ENCODE measurements around the gene SIPA1L3. TPM values are rescaled to one million over a fixed set of nuclear protein-coding genes. Genes with fewer than 3 reads are reported as not detected.
A peak's percentile ranks its signal among the peaks of the same experiment; 100 is the strongest.

Gene SIPA1L3
- polyA plus RNA-seq, 2 of the 4 experiments (the other 2 are of a cell fraction) = 28.9 to 50.6 TPM

DNA sequence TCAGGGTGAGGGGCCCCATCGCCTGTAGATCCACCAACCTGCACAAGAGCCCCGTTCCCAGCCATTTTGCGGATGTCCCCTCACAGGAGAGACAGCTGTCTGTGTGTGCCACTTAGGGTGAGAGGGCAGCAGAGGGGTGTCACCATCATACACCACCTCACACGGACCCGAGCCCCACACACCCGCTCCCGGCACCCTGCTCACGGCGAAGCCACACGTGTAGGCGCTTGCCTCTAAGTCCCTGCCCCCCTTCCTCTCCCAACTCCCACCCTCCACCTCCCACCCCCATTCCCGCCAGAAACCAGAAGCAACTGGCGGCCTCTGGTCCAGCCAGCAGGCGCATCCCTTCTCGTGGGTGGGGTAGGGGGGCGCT is 321.0 kb downstream of the SIPA1L3 start:
- ATAC-seq (no peak), FAIRE-seq (no peak), DNase-seq (ENCODE audit: low read depth in 1 of 2, low spot score in 1 of 2) (no peak)
- Histone ChIP-seq H3K4me2 (peak overlapping the region; percentile 100), H3K4me1 (peaks cover 25% of the 10 kb centered on the region), H3K4me3 (peak overlapping the region; percentile 52), H3K27ac (peak overlapping the region in 1 of 2 experiments; percentile 67; a peak in 3 of 6 replicates), H3K9me3 (no peaks in the 10 kb centered on the region)
- 52% methylated on average over 11 of the region's 16 CpGs for WGBS (ENCODE audit: missing lambda C conversion rate)
- TF ChIP-seq CBX8 (IDR thresholded peaks at IDR 0.05) (no peak), RCOR1 (IDR thresholded peaks at IDR 0.05; ENCODE audit: low read depth, low read length) (no peak), EHF (CRISPR knock-in tag; IDR thresholded peaks at IDR 0.05) (no peak), NFE2L2 (conservative IDR thresholded peaks at IDR 0.05; ENCODE audit: low read length) (no peak), NPAS2 (CRISPR knock-in tag; IDR thresholded peaks at IDR 0.05; ENCODE audit: borderline replicate concordance) (no peak), JUN (IDR thresholded peaks at IDR 0.05) (no peak), POLR2A (IDR thresholded peaks at IDR 0.05; ENCODE audit: low read length) (no peak), HOXB13 (CRISPR knock-in tag; IDR thresholded peaks at IDR 0.05; ENCODE audit: low read depth) (no peak), ZFP36 (IDR thresholded peaks at IDR 0.05; ENCODE audit: borderline replicate concordance, partially characterized antibody) (no peak)
- TF ChIP-seq, protein P1, sequence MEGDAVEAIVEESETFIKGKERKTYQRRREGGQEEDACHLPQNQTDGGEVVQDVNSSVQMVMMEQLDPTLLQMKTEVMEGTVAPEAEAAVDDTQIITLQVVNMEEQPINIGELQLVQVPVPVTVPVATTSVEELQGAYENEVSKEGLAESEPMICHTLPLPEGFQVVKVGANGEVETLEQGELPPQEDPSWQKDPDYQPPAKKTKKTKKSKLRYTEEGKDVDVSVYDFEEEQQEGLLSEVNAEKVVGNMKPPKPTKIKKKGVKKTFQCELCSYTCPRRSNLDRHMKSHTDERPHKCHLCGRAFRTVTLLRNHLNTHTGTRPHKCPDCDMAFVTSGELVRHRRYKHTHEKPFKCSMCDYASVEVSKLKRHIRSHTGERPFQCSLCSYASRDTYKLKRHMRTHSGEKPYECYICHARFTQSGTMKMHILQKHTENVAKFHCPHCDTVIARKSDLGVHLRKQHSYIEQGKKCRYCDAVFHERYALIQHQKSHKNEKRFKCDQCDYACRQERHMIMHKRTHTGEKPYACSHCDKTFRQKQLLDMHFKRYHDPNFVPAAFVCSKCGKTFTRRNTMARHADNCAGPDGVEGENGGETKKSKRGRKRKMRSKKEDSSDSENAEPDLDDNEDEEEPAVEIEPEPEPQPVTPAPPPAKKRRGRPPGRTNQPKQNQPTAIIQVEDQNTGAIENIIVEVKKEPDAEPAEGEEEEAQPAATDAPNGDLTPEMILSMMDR (IDR thresholded peaks at IDR 0.05) = no peak
- CTCF ChIA-PET = interaction anchor here (0.5 to 9.8 kb wide), 13 partner anchors 12 to 326 kb away, joined by 3 to 187 read pairs (median 7); partner anchors contain the start of genes PPP1R14A, SIPA1L3 and WDR87
- POLR2A ChIA-PET = interaction anchor here (1.4 kb wide), 1 partner anchor 146 kb away, joined by 4 read pairs; the partner anchor contains the start of gene PSMD8

DNA sequence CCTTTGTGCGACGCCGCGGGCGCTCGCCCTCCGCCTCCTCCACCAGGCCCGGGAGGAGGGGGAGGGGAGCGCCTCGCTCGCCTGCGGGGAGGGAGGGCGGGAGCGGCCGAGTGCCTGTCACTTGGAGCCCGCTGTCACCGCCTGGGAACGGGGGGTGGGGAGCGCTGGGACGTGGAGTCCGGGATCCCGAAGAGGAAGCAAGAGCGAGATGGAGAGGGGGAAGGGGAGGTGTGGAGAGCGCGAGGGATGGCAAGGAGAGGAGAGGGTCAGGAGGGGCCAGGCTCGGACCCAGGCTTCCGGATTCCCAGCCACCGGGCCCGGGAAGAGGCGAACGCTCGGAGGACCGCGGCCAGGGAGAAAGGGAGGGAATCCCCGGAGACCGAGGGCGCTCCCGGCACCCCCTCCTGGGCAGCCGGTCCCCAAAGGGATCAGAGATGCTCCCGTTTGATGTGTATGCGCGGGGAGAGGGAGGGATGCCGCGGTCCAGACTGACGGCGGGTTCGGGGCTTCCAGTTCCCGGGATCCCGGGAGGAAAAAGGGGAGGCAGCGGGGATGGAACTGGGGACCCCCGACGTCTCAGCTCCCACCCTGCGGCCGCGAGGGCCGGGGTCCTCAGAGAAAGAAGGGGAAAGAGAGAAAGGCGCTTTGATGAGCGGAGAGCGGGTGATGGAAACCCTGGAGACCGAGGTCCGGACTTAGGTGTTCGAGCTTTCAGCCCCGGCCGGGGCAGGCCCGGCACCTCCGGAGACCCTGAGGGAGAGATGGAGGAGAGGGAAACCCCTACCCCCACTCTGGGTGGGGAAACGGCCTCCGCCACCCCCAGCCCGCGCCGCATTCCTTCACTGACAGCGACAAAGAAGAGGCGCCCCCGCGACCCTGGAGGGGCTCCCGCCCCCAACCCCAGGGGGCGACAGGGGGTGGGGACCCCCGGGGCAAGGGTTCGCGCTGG is 321.8 kb downstream of the SIPA1L3 start:
- peak overlapping the region; percentile 100 for H3K4me2 ChIP-seq
- TF ChIP-seq TFCP2L1 (CRISPR knock-in tag; IDR thresholded peaks at IDR 0.05) = no peak
- no peak for TF ChIP-seq EP300 (IDR thresholded peaks at IDR 0.05)
- no peak for TF ChIP-seq SMC3 (IDR thresholded peaks at IDR 0.05)
- TF ChIP-seq HDAC2 (IDR thresholded peaks at IDR 0.05) = 0 out of 2 replicates have a peak, but pooled peaks have one; percentile 37
- TF ChIP-seq RCOR1 (IDR thresholded peaks at IDR 0.05; ENCODE audit: low read depth, low read length) = no peak
- TF ChIP-seq SREBF2 (IDR thresholded peaks at IDR 0.05) = no peak
- no peak for TF ChIP-seq JUNB (IDR thresholded peaks at IDR 0.05)
- no peak for TF ChIP-seq KDM5A (IDR thresholded peaks at IDR 0.05)
- TF ChIP-seq, protein P2, sequence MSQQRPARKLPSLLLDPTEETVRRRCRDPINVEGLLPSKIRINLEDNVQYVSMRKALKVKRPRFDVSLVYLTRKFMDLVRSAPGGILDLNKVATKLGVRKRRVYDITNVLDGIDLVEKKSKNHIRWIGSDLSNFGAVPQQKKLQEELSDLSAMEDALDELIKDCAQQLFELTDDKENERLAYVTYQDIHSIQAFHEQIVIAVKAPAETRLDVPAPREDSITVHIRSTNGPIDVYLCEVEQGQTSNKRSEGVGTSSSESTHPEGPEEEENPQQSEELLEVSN (IDR thresholded peaks at IDR 0.05; ENCODE audit: borderline replicate concordance, low read depth) = 0 out of 2 replicates have a peak, but pooled peaks have one; percentile 31
- TF ChIP-seq, protein P3, sequence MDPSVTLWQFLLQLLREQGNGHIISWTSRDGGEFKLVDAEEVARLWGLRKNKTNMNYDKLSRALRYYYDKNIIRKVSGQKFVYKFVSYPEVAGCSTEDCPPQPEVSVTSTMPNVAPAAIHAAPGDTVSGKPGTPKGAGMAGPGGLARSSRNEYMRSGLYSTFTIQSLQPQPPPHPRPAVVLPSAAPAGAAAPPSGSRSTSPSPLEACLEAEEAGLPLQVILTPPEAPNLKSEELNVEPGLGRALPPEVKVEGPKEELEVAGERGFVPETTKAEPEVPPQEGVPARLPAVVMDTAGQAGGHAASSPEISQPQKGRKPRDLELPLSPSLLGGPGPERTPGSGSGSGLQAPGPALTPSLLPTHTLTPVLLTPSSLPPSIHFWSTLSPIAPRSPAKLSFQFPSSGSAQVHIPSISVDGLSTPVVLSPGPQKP (IDR thresholded peaks at IDR 0.05; ENCODE audit: low read depth, low read length) = no peak
- TF ChIP-seq RFX5 (IDR thresholded peaks at IDR 0.05) = no peak
- TF ChIP-seq, protein P4, sequence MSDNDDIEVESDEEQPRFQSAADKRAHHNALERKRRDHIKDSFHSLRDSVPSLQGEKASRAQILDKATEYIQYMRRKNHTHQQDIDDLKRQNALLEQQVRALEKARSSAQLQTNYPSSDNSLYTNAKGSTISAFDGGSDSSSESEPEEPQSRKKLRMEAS (IDR thresholded peaks at IDR 0.05) = no peak
- TF ChIP-seq KDM1A (IDR thresholded peaks at IDR 0.05; ENCODE audit: low read depth) = 0 out of 2 replicates have a peak, but pooled peaks have one; percentile 40
- TF ChIP-seq, protein P5, sequence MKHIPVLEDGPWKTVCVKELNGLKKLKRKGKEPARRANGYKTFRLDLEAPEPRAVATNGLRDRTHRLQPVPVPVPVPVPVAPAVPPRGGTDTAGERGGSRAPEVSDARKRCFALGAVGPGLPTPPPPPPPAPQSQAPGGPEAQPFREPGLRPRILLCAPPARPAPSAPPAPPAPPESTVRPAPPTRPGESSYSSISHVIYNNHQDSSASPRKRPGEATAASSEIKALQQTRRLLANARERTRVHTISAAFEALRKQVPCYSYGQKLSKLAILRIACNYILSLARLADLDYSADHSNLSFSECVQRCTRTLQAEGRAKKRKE (CRISPR knock-in tag; IDR thresholded peaks at IDR 0.05; ENCODE audit: low read depth) = no peak
- TF ChIP-seq POLR2AphosphoS2 (conservative IDR thresholded peaks at IDR 0.05; ENCODE audit: low read length) = no peak
- TF ChIP-seq CHD4 (IDR thresholded peaks at IDR 0.05; ENCODE audit: borderline replicate concordance) = no peak
- FAIRE-seq = no peak
- ChIA-PET POLR2A (no interaction called here), CTCF (interaction anchor here (1.0 to 33.5 kb wide), 6 partner anchors 13 to 327 kb away, joined by 3 to 1052 read pairs (median 104); partner anchors contain the start of genes CATSPERG, KCNK6, PPP1R14A and SIPA1L3)
- WGBS (ENCODE audit: missing lambda C conversion rate) = 2% methylated on average over 57 of the region's 80 CpGs
- peaks cover 22% of the 10 kb centered on the region for H3K4me1 ChIP-seq
- DNase-seq (ENCODE audit: low read depth in 1 of 2, low spot score in 1 of 2) = no peak
- no peaks in the 10 kb centered on the region for H3K9me3 ChIP-seq
- H3K27ac ChIP-seq = peak overlapping the region in 1 of 2 experiments; percentile 67; a peak in 3 of 6 replicates
- ATAC-seq = no peak
- H3K4me3 ChIP-seq = peak overlapping the region; percentile 52
